Rectal smooth muscle tissue (tissue), 1 donor: ENCODE results near the gene TOPBP1.

Experiments used
- H3K27ac ChIP-seq: one replicate; pipeline ENCODE4 v1.7.0; 2013; ENCODE audit warnings: low read depth, low read length, inconsistent platforms
- H3K27me3 ChIP-seq: one replicate; pipeline ENCODE4 v1.7.0; 2013; ENCODE audit warnings: low read length; ENCODE audit not compliant: control insufficient read depth, insufficient read depth
- H3K36me3 ChIP-seq: one replicate; pipeline ENCODE4 v1.7.0; 2013; ENCODE audit warnings: low read length; ENCODE audit not compliant: control insufficient read depth, insufficient read depth
- H3K4me1 ChIP-seq: one replicate; pipeline ENCODE4 v1.7.0; 2013; ENCODE audit warnings: low read length; ENCODE audit not compliant: control insufficient read depth, insufficient read depth
- H3K4me3 ChIP-seq: one replicate; pipeline ENCODE4 v1.7.0; 2013; ENCODE audit warnings: low read length
- H3K9ac ChIP-seq: one replicate; pipeline ENCODE4 v1.7.0; 2013; ENCODE audit warnings: low read length

Gene TOPBP1

GRCh38 chr3:133629146-133629545 is 32.6 kb downstream of the TOPBP1 start:
- no peaks in the 10 kb centered on the region for H3K4me1 ChIP-seq
- H3K36me3 ChIP-seq, result no peaks in the 10 kb centered on the region
- no peak overlapping the region for H3K9ac ChIP-seq
- no peak overlapping the region for H3K27ac ChIP-seq
- no peaks in the 10 kb centered on the region for H3K27me3 ChIP-seq
- no peak overlapping the region for H3K4me3 ChIP-seq

- no peaks in the 10 kb centered on the region for H3K4me1 ChIP-seq
- no peak overlapping the region for H3K9ac ChIP-seq
- no peak overlapping the region for H3K4me3 ChIP-seq
- no peak overlapping the region for H3K27ac ChIP-seq
- H3K27me3 ChIP-seq, result no peaks in the 10 kb centered on the region
- H3K36me3 ChIP-seq, result no peaks in the 10 kb centered on the region
Observed at GRCh38 chr3:133627789-133628188, 34.0 kb downstream of the TOPBP1 start.

- H3K27ac ChIP-seq, result no peak overlapping the region
- no peak overlapping the region for H3K9ac ChIP-seq
- H3K27me3 ChIP-seq, result no peaks in the 10 kb centered on the region
- no peaks in the 10 kb centered on the region for H3K4me1 ChIP-seq
- no peaks in the 10 kb centered on the region for H3K36me3 ChIP-seq
- no peak overlapping the region for H3K4me3 ChIP-seq
Observed at GRCh38 chr3:133620066-133620784, 41.5 kb downstream of the TOPBP1 start.

GRCh38 chr3:133611534-133611933 is 50.2 kb downstream of the TOPBP1 start:
- Histone ChIP-seq H3K4me1 (no peaks in the 10 kb centered on the region), H3K36me3 (peaks cover 6% of the 10 kb centered on the region)

GRCh38 chr3:133610031-133610430 is 51.7 kb downstream of the TOPBP1 start:
- no peak overlapping the region for H3K4me3 ChIP-seq
- H3K4me1 ChIP-seq, result no peaks in the 10 kb centered on the region
- H3K36me3 ChIP-seq, result peaks cover 6% of the 10 kb centered on the region
- no peak overlapping the region for H3K9ac ChIP-seq
- no peak overlapping the region for H3K27ac ChIP-seq
- H3K27me3 ChIP-seq, result no peaks in the 10 kb centered on the region

More at GRCh38 chr3:133611534-133611933, 50.2 kb downstream of the TOPBP1 start:
- no peaks in the 10 kb centered on the region for H3K27me3 ChIP-seq
- no peak overlapping the region for H3K4me3 ChIP-seq
- H3K9ac ChIP-seq, result no peak overlapping the region
- H3K27ac ChIP-seq, result no peak overlapping the region

GRCh38 chr3:133608388-133608787 is 53.4 kb downstream of the TOPBP1 start:
- H3K27me3 ChIP-seq, result no peaks in the 10 kb centered on the region
- no peaks in the 10 kb centered on the region for H3K4me1 ChIP-seq
- H3K27ac ChIP-seq, result no peak overlapping the region
- peaks cover 6% of the 10 kb centered on the region for H3K36me3 ChIP-seq
- no peak overlapping the region for H3K9ac ChIP-seq
- no peak overlapping the region for H3K4me3 ChIP-seq

- no peak overlapping the region for H3K9ac ChIP-seq
- H3K27me3 ChIP-seq, result no peaks in the 10 kb centered on the region
- H3K36me3 ChIP-seq, result peaks cover 6% of the 10 kb centered on the region
- no peaks in the 10 kb centered on the region for H3K4me1 ChIP-seq
- no peak overlapping the region for H3K27ac ChIP-seq
- no peak overlapping the region for H3K4me3 ChIP-seq
Observed at GRCh38 chr3:133607816-133608215, 53.9 kb downstream of the TOPBP1 start.

- H3K27me3 ChIP-seq, result no peaks in the 10 kb centered on the region
- no peak overlapping the region for H3K4me3 ChIP-seq
- H3K9ac ChIP-seq, result no peak overlapping the region
- H3K27ac ChIP-seq, result no peak overlapping the region
- peaks cover 6% of the 10 kb centered on the region for H3K36me3 ChIP-seq
- H3K4me1 ChIP-seq, result no peaks in the 10 kb centered on the region
Observed at GRCh38 chr3:133606902-133607301, 54.8 kb downstream of the TOPBP1 start.

GRCh38 chr3:133606342-133606741 is 55.4 kb downstream of the TOPBP1 start:
- Histone ChIP-seq H3K4me3 (no peak overlapping the region), H3K4me1 (no peaks in the 10 kb centered on the region), H3K27me3 (no peaks in the 10 kb centered on the region), H3K9ac (no peak overlapping the region), H3K27ac (no peak overlapping the region), H3K36me3 (peaks cover 6% of the 10 kb centered on the region)

GRCh38 chr3:133600572-133601081 is 61.1 kb downstream of the TOPBP1 start:
- H3K4me3 ChIP-seq, result no peak overlapping the region
- H3K9ac ChIP-seq, result no peak overlapping the region
- H3K36me3 ChIP-seq, result no peaks in the 10 kb centered on the region
- H3K27ac ChIP-seq, result no peak overlapping the region
- no peaks in the 10 kb centered on the region for H3K27me3 ChIP-seq
- H3K4me1 ChIP-seq, result no peaks in the 10 kb centered on the region

GRCh38 chr3:133599280-133599679 is 62.5 kb downstream of the TOPBP1 start:
- no peak overlapping the region for H3K9ac ChIP-seq
- H3K36me3 ChIP-seq, result no peaks in the 10 kb centered on the region
- no peak overlapping the region for H3K4me3 ChIP-seq
- H3K27me3 ChIP-seq, result no peaks in the 10 kb centered on the region
- H3K4me1 ChIP-seq, result no peaks in the 10 kb centered on the region
- H3K27ac ChIP-seq, result no peak overlapping the region

- H3K27ac ChIP-seq, result no peak overlapping the region
- no peaks in the 10 kb centered on the region for H3K27me3 ChIP-seq
- H3K9ac ChIP-seq, result no peak overlapping the region
- no peaks in the 10 kb centered on the region for H3K36me3 ChIP-seq
- H3K4me1 ChIP-seq, result no peaks in the 10 kb centered on the region
- H3K4me3 ChIP-seq, result no peak overlapping the region
Observed at GRCh38 chr3:133598405-133598804, 63.3 kb downstream of the TOPBP1 start.

- H3K36me3 ChIP-seq, result no peaks in the 10 kb centered on the region
- H3K27me3 ChIP-seq, result no peaks in the 10 kb centered on the region
- H3K27ac ChIP-seq, result no peak overlapping the region
- no peak overlapping the region for H3K9ac ChIP-seq
- H3K4me3 ChIP-seq, result no peak overlapping the region
- H3K4me1 ChIP-seq, result no peaks in the 10 kb centered on the region
Observed at GRCh38 chr3:133595341-133595740, 66.4 kb downstream of the TOPBP1 start.
